Osteoblast (primary cell): ENCODE data around the gene CPA5. TPM values are rescaled to one million over a fixed set of nuclear protein-coding genes. Genes with fewer than 3 reads are reported as not detected.
A peak's percentile ranks its signal among the peaks of the same experiment; 100 is the strongest.

Experiments
- DNase-seq: peaks from one replicate; pipeline ENCODE4 v3.0.0; 2011; ENCODE audit warnings: low spot score, mixed read lengths; ENCODE audit not compliant: insufficient read length; ENCODE audit errors: missing footprints
- H2AFZ ChIP-seq: 2 replicates; pipeline ENCODE4 v1.6.0; 2011; ENCODE audit warnings: mild to moderate bottlenecking, low read length
- H3K27ac ChIP-seq: 2 replicates; pipeline ENCODE4 v1.5.1; 2011; ENCODE audit warnings: mild to moderate bottlenecking, low read depth, low read length, moderate library complexity
- H3K27me3 ChIP-seq: 2 replicates; pipeline ENCODE4 v1.6.0; 2012; ENCODE audit warnings: mild to moderate bottlenecking, control low read depth, inconsistent platforms, low read length, moderate library complexity; ENCODE audit not compliant: insufficient read depth
- H3K36me3 ChIP-seq: 2 replicates; pipeline ENCODE4 v1.5.1; 2011; ENCODE audit warnings: mild to moderate bottlenecking, low read length, control low read depth, moderate library complexity; ENCODE audit not compliant: insufficient read depth
- H3K4me1 ChIP-seq: 2 replicates; pipeline ENCODE4 v1.5.1; 2011; ENCODE audit warnings: mild to moderate bottlenecking, low read length, control low read depth, moderate library complexity; ENCODE audit not compliant: insufficient read depth
- H3K4me2 ChIP-seq: 2 replicates; pipeline ENCODE4 v1.6.0; 2011; ENCODE audit warnings: mild to moderate bottlenecking, low read length; ENCODE audit not compliant: insufficient read depth
- H3K4me3 ChIP-seq: fragments of 200-600 bp; sonication (generic); 3 replicates; pipeline ENCODE4 v1.5.1; 2012; ENCODE audit warnings: mild to moderate bottlenecking, low read length, inconsistent platforms; ENCODE audit not compliant: insufficient read depth
- H3K79me2 ChIP-seq: 2 replicates; pipeline ENCODE4 v1.6.0; 2012; ENCODE audit warnings: mild to moderate bottlenecking, low read length, control low read depth, inconsistent platforms; ENCODE audit not compliant: insufficient read depth
- H3K9me3 ChIP-seq: 2 replicates; pipeline ENCODE4 v1.5.1; 2011; ENCODE audit warnings: low read depth, low read length, control low read depth
- H4K20me1 ChIP-seq: 2 replicates; pipeline ENCODE4 v1.6.0; 2012; ENCODE audit warnings: mild to moderate bottlenecking, low read length, control low read depth; ENCODE audit not compliant: insufficient read depth
- total RNA-seq: library from RNA; depleted of rRNA; stranded (reverse); fragments of >200 nt; gene quantifications from 2 replicates; pipeline ENCODE4 v1.2.3, GENCODE V29; 2012
- TF ChIP-seq, protein P1 (sequence below): IDR thresholded peaks from 2 replicates; pipeline ENCODE4 v1.5.1; 2011; ENCODE audit warnings: mild to moderate bottlenecking, low read depth, low read length, moderate library complexity; ENCODE audit errors: extremely low read depth

CPA5 gene
- total RNA-seq, 1 donor = not detected

DNA sequence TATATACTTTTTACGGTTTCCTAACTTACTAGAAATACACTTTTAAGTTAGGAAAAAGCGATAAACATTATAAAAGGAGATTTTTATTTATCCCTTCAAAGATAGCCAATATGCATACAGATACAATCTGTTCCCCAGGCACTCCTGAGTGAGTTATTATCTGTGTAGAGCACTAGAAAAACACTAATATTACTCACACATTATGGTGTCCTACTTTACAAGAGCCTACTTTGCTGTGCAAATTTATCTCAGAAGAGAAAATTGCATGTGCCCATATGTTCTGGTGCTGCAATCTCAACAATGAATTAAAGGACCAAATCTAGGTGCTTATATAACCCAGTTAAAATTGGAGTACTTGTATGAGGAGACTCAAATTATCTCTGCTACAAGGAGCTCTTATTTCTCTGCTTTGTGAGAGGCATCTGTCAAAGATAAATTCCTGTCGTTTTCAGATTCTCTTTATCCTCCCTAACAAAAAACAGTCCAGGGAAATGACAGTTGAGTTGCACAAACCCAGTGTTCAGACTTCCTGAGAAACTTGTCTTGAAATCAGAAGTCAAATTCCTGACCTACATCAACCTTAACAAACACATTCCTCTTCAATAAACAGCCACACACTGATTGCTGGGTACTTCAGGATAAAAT is 64.6 kb downstream of the CPA5 start:
- no peak overlapping the region for H3K27ac ChIP-seq

DNA sequence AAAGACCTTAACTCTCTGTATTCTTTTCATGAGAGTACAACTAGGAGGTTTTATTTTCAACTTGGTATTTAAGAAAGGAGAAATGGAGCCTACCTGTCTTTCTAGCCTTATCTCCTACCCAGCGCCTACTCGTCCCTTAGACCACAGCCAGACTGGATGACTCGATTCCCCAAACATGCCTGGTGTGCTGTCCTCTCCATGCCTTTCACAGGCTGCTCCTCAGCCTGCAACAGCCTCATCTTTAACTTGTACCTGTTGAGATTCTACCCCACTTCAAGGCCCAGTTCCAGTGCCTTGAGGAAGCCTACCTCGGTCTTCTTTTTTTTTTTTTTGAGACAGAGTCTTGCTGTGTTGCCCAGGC is 65.1 kb downstream of the CPA5 start:
- no peak overlapping the region for H2AFZ ChIP-seq
- H3K36me3 ChIP-seq = no peaks in the 10 kb centered on the region
- no peaks in the 10 kb centered on the region for H3K27me3 ChIP-seq
- H3K9me3 ChIP-seq = no peaks in the 10 kb centered on the region
- H3K27ac ChIP-seq = no peak overlapping the region
- no peaks in the 10 kb centered on the region for H4K20me1 ChIP-seq
- H3K4me3 ChIP-seq = no peak overlapping the region
- TF ChIP-seq, protein P1, sequence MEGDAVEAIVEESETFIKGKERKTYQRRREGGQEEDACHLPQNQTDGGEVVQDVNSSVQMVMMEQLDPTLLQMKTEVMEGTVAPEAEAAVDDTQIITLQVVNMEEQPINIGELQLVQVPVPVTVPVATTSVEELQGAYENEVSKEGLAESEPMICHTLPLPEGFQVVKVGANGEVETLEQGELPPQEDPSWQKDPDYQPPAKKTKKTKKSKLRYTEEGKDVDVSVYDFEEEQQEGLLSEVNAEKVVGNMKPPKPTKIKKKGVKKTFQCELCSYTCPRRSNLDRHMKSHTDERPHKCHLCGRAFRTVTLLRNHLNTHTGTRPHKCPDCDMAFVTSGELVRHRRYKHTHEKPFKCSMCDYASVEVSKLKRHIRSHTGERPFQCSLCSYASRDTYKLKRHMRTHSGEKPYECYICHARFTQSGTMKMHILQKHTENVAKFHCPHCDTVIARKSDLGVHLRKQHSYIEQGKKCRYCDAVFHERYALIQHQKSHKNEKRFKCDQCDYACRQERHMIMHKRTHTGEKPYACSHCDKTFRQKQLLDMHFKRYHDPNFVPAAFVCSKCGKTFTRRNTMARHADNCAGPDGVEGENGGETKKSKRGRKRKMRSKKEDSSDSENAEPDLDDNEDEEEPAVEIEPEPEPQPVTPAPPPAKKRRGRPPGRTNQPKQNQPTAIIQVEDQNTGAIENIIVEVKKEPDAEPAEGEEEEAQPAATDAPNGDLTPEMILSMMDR = no peak
- no peak overlapping the region for H3K4me2 ChIP-seq
- no peak for DNase-seq
- H3K79me2 ChIP-seq = no peaks in the 10 kb centered on the region
- peaks cover 10% of the 10 kb centered on the region for H3K4me1 ChIP-seq

More for the DNA sequence above, 64.6 kb downstream of the CPA5 start:
- no peak overlapping the region for H3K4me2 ChIP-seq
- H2AFZ ChIP-seq = no peak overlapping the region
- no peak overlapping the region for H3K4me3 ChIP-seq
- TF ChIP-seq, protein P1 = no peak
- no peaks in the 10 kb centered on the region for H4K20me1 ChIP-seq
- H3K36me3 ChIP-seq = no peaks in the 10 kb centered on the region
- peaks cover 10% of the 10 kb centered on the region for H3K4me1 ChIP-seq
- DNase-seq = no peak
- no peaks in the 10 kb centered on the region for H3K27me3 ChIP-seq
- H3K79me2 ChIP-seq = no peaks in the 10 kb centered on the region
- H3K9me3 ChIP-seq = no peaks in the 10 kb centered on the region

GRCh38 chr7:130410868-130411541 is 66.4 kb downstream of the CPA5 start:
- no peaks in the 10 kb centered on the region for H3K79me2 ChIP-seq
- peak overlapping the region; percentile 19 for H2AFZ ChIP-seq
- H3K36me3 ChIP-seq = no peaks in the 10 kb centered on the region
- H3K4me3 ChIP-seq = no peak overlapping the region
- DNase-seq = no peak
- H4K20me1 ChIP-seq = no peaks in the 10 kb centered on the region
- TF ChIP-seq, protein P1 = no peak
- H3K4me2 ChIP-seq = no peak overlapping the region
- peaks cover 10% of the 10 kb centered on the region for H3K4me1 ChIP-seq
- no peaks in the 10 kb centered on the region for H3K9me3 ChIP-seq
- no peaks in the 10 kb centered on the region for H3K27me3 ChIP-seq
- no peak overlapping the region for H3K27ac ChIP-seq

DNA sequence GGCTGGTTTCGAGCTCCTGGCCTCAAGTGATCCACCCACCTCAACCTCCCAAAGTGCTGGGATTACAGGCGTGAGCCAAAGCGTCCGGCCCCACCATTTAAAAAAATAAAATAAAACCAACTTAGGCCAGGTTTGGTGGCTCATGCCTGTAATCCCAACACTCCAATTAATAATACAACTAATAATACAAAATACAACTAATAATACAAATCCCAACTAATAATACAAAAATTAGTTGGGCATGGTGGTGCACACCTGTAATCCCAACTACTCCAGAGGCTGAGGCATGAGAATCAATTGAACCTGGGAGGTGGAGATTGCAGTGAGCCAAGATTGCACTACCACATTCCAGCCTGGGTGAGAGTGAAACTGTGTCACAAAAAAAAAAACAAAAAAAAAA is 68.6 kb downstream of the CPA5 start:
- H4K20me1 ChIP-seq = no peaks in the 10 kb centered on the region
- no peaks in the 10 kb centered on the region for H3K36me3 ChIP-seq
- TF ChIP-seq, protein P1 = no peak
- no peaks in the 10 kb centered on the region for H3K79me2 ChIP-seq
- H3K4me3 ChIP-seq = no peak overlapping the region
- DNase-seq = no peak
- no peaks in the 10 kb centered on the region for H3K9me3 ChIP-seq
- no peak overlapping the region for H3K4me2 ChIP-seq
- no peaks in the 10 kb centered on the region for H3K27me3 ChIP-seq
- H3K4me1 ChIP-seq = peaks cover 10% of the 10 kb centered on the region
- no peak overlapping the region for H3K27ac ChIP-seq
- H2AFZ ChIP-seq = no peak overlapping the region
